SU-DHL-6 (cell line): ENCODE results near the gene MROH2B.

Experiments
- CTCF ChIP-seq: fragments of 200-600 bp; sonication (generic); IDR thresholded peaks from one replicate; pipeline ENCODE4 v1.5.1; 2017; ENCODE audit warnings: antibody characterized with exemption, mild to moderate bottlenecking, low read length, moderate library complexity; ENCODE audit not compliant: insufficient read depth, poor library complexity, severe bottlenecking
- EZH2phosphoT487 ChIP-seq: fragments of 200-600 bp; sonication (generic), shearing (Covaris generic); conservative IDR thresholded peaks from 2 replicates; pipeline ENCODE4 v1.6.1; 2018; ENCODE audit warnings: mild to moderate bottlenecking, antibody characterized with exemption, low read length, moderate library complexity, mixed read lengths

GRCh38 chr5:40983781-40984180 lies 87.4 kb downstream of the MROH2B start:
- TF ChIP-seq CTCF (no peak), EZH2phosphoT487 (no peak)
